NCI-H187 (cell line): ENCODE measurements around the gene UBAP2L.

Experiments used
- DNase-seq, 2 experiments: peaks; one replicate each; lab custom pipeline; 2025; lab: John Stamatoyannopoulos, UW

UBAP2L gene, protein sequence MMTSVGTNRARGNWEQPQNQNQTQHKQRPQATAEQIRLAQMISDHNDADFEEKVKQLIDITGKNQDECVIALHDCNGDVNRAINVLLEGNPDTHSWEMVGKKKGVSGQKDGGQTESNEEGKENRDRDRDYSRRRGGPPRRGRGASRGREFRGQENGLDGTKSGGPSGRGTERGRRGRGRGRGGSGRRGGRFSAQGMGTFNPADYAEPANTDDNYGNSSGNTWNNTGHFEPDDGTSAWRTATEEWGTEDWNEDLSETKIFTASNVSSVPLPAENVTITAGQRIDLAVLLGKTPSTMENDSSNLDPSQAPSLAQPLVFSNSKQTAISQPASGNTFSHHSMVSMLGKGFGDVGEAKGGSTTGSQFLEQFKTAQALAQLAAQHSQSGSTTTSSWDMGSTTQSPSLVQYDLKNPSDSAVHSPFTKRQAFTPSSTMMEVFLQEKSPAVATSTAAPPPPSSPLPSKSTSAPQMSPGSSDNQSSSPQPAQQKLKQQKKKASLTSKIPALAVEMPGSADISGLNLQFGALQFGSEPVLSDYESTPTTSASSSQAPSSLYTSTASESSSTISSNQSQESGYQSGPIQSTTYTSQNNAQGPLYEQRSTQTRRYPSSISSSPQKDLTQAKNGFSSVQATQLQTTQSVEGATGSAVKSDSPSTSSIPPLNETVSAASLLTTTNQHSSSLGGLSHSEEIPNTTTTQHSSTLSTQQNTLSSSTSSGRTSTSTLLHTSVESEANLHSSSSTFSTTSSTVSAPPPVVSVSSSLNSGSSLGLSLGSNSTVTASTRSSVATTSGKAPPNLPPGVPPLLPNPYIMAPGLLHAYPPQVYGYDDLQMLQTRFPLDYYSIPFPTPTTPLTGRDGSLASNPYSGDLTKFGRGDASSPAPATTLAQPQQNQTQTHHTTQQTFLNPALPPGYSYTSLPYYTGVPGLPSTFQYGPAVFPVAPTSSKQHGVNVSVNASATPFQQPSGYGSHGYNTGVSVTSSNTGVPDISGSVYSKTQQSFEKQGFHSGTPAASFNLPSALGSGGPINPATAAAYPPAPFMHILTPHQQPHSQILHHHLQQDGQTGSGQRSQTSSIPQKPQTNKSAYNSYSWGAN

GRCh38 chr1:154220071-154220969 is at the start of gene UBAP2L:
TSS of gene UBAP2L (plus strand) at chr1:154220955. CDS start at chr1:154225124, 4,169 bp downstream.
- DNase-seq = peak; percentile 99 to 100

GRCh38 chr1:154171223-154171583 is 49.6 kb upstream of the UBAP2L start:
- DNase-seq = no peak

DNA sequence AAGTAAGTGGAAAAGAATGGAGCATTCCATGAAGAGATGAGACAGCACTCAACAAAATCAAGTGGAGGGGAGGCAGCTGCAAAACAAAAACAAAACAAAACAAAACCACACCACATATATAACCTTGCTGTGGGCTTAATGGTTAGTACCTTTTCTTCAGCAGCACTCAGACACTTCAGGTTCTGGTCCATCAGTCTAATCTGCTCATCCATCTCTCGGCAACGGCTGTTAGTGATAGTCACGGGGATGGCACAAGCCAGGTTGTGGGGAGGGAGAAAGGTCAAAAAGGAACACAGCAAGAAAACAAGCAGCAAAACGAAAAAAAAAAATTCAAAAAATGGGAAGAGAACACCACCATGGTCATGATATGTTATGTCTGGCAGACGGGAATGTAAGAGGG is 48.9 kb upstream of the UBAP2L start:
- no peak for DNase-seq

DNA sequence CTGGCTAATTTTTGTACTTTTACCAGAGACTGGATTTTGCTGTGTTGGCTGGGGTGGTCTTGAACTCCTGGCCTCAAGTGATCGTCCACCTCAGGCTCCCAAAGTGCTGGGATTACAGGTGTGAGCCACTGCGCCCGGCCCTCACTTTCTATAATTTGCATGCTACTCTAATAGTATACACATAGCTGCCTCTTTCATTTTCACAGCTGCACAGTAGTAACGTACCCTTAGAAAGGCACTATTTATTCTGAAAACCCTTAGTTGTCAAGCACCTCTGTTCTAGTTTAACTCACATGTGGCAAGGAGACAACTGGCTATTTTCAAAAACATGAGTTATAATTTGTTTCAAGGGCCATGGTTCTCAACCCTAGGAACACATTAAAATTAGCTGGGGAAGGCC is 46.1 kb upstream of the UBAP2L start:
- DNase-seq = no peak

GRCh38 chr1:154176337-154176736 is 44.4 kb upstream of the UBAP2L start:
- DNase-seq = no peak

GRCh38 chr1:154178013-154178412 is 42.7 kb upstream of the UBAP2L start:
- no peak for DNase-seq

GRCh38 chr1:154178911-154179811 is 41.6 kb upstream of the UBAP2L start:
- DNase-seq = no peak

- no peak for DNase-seq
Observed at GRCh38 chr1:154179946-154180687, 40.6 kb upstream of the UBAP2L start.

GRCh38 chr1:154181944-154182343 is 38.8 kb upstream of the UBAP2L start:
- no peak for DNase-seq

- DNase-seq = peak in 1 of 2 experiments; percentile 36
Observed at GRCh38 chr1:154182344-154183045, 38.3 kb upstream of the UBAP2L start.

- DNase-seq = peak; percentile 99
Observed at GRCh38 chr1:154183046-154183915, 37.5 kb upstream of the UBAP2L start.

DNA sequence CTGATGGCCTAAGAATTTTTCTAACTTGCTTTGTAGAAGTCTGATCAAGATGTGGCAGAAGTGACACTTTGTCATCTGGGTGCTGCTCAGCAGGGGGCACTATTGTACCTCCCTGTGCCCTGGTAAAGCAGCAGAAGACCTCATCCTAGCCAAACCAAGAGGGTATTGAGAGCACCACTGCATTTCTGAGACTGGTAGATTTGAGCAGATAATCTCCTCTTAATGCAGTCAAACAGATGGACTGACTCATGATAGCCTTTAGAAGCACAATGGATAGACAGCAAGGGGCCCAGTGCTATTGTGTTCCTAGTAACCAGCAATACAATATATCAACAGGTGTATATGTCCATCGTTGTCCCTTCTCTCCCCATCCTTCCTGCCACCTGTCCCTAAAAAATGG is 34.6 kb upstream of the UBAP2L start:
- DNase-seq = peak in 1 of 2 experiments; percentile 47

DNA sequence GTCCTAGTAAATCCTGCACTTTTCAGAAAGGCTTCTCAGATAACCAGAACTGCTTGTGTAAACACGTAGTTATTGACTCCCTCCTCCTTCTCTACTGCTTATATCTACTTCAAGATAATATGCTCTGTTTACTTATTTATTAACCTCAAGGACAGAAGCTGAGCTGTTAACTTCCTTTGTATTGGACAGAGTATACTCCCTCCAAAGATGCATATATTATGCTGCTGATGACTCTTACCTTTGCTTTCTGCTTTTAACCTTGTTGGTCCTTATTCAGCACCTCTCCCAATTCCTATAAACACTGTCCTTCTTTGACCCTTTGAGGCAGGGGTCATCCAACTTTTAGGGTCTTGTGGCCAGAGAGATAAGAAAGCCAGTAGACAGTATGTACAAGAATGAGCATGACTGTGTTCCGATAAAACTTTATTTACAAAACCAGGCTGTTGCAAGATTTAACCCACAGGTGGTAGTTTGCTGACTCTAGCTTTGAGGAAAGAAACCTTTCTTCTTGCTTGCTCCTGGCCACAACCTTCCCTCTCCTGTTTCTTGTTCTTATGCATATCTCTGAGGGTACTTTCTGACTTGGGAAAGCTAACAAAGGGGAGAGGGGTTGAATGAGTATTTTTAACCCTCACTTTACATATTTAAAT is 33.8 kb upstream of the UBAP2L start:
- DNase-seq = no peak

- DNase-seq = no peak
Observed at GRCh38 chr1:154190550-154190949, 30.2 kb upstream of the UBAP2L start.

- no peak for DNase-seq
Observed at GRCh38 chr1:154191990-154192461, 28.7 kb upstream of the UBAP2L start, which contains the start of gene TPM3. TSS of gene TPM3 (minus strand) at chr1:154192100. CDS start at chr1:154192018, 82 bp downstream.

GRCh38 chr1:154192476-154192875 is 28.3 kb upstream of the UBAP2L start:
- no peak for DNase-seq

- DNase-seq = no peak
Observed at GRCh38 chr1:154193821-154194220, 26.9 kb upstream of the UBAP2L start.
